ENCODE measurements around the gene MAPRE3. TPM values are rescaled to one million over a fixed set of nuclear protein-coding genes. Genes with fewer than 3 reads are reported as not detected.

Gene MAPRE3
- total and polyA plus RNA-seq, 8 donors, result 4.7 to 56.8 (median 10.1) TPM

DNA sequence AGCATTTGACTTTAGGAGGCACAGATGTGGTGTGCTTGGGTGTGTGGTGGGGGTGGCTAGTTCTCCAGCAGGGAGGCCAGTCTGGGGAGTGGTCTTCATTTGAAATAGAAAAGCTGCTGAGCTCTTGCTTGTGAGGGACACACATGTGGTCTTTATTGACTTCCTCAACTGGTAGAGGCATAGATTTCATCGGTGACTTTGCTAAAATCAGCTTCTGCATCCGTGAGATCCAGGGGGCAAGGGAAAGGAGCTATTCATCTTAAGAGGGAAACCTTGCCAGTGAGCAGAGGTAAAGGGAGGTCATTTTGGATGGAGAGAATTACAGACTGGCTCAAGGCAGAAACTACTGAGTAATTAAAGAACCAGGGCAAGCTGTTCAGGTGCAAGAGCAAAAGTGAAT is 4.7 kb downstream of the MAPRE3 start:
- Histone ChIP-seq H3K9me3 (no peaks in the 10 kb centered on the region), H3K36me3 (no peaks in the 10 kb centered on the region), H3K4me1 (peaks cover 0 to 26% (median 5%) of the 10 kb centered on the region in 3 donors), H3K27ac (no peak overlapping the region), H3K27me3 (no peaks in the 10 kb centered on the region), H3K4me3 (no peak overlapping the region)
- TF ChIP-seq, protein P1, sequence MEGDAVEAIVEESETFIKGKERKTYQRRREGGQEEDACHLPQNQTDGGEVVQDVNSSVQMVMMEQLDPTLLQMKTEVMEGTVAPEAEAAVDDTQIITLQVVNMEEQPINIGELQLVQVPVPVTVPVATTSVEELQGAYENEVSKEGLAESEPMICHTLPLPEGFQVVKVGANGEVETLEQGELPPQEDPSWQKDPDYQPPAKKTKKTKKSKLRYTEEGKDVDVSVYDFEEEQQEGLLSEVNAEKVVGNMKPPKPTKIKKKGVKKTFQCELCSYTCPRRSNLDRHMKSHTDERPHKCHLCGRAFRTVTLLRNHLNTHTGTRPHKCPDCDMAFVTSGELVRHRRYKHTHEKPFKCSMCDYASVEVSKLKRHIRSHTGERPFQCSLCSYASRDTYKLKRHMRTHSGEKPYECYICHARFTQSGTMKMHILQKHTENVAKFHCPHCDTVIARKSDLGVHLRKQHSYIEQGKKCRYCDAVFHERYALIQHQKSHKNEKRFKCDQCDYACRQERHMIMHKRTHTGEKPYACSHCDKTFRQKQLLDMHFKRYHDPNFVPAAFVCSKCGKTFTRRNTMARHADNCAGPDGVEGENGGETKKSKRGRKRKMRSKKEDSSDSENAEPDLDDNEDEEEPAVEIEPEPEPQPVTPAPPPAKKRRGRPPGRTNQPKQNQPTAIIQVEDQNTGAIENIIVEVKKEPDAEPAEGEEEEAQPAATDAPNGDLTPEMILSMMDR (IDR thresholded peaks at IDR 0.05), result no peak
- intact Hi-C loops (cut with DNase I), result no loop called here
- no peak for DNase-seq
- 72 to 81% methylated on average over 2 of the region's 2 CpGs for WGBS, 2 donors
- ATAC-seq, result no peak
- FAIRE-seq, result no peak

- Histone ChIP-seq H3K4me3 (no peak overlapping the region), H3K27ac (no peak overlapping the region), H3K27me3 (no peaks in the 10 kb centered on the region), H3K36me3 (no peaks in the 10 kb centered on the region), H3K9me3 (no peaks in the 10 kb centered on the region), H3K4me1 (peaks cover 0 to 26% (median 5%) of the 10 kb centered on the region in 3 donors)
- FAIRE-seq (no peak), ATAC-seq (no peak), DNase-seq (no peak)
- TF ChIP-seq, protein P1 (IDR thresholded peaks at IDR 0.05), result no peak
- whole genome bisulfite sequencing, 2 donors, result 80 to 85% methylated on average over 1 of the region's 1 CpG
- intact Hi-C loops (cut with DNase I), result no loop called here
Observed at GRCh38 chr2:26975656-26976055, 5.2 kb downstream of the MAPRE3 start.

- TF ChIP-seq, protein P1 (IDR thresholded peaks at IDR 0.05), result no peak
- Histone ChIP-seq H3K36me3 (no peaks in the 10 kb centered on the region), H3K27me3 (no peaks in the 10 kb centered on the region), H3K9me3 (no peaks in the 10 kb centered on the region), H3K4me3 (no peak overlapping the region), H3K27ac (no peak overlapping the region), H3K4me1 (peaks cover 0 to 24% (median 5%) of the 10 kb centered on the region in 3 donors)
- FAIRE-seq (no peak), ATAC-seq (no peak), DNase-seq (no peak)
- 79 to 88% methylated on average over 5 of the region's 5 CpGs for WGBS, 2 donors
- intact Hi-C loops (cut with DNase I), result no loop called here
Observed at GRCh38 chr2:26976237-26976636, 5.8 kb downstream of the MAPRE3 start.

DNA sequence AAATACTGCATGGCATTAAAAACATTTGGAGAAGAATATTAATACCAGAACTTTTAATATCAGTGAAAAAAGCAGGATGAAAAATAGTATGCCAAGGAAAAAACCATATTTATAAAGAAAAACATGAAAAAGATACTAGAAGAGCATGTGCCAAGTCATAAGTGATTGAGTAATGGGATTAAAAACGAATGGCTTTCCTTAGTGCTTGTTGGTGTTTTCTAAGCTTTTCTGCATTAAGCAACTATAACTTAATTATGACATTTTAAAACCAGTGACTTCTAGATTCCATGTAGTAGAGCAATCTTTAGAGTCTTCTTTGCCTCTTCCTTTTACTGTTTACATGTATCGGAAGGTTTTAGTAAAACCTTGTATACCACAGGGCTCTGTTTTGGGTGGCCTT is 6.6 kb downstream of the MAPRE3 start:
- WGBS, 2 donors, result 80 to 87% methylated on average over 2 of the region's 2 CpGs
- no peak for ATAC-seq
- TF ChIP-seq, protein P1 (IDR thresholded peaks at IDR 0.05), result no peak
- H3K9me3 ChIP-seq, result no peaks in the 10 kb centered on the region
- no peaks in the 10 kb centered on the region for H3K27me3 ChIP-seq
- H3K36me3 ChIP-seq, result no peaks in the 10 kb centered on the region
- no peak for FAIRE-seq
- intact Hi-C loops (cut with DNase I), result no loop called here
- peaks cover 3 to 21% (median 3%) of the 10 kb centered on the region in 3 donors for H3K4me1 ChIP-seq
- no peak overlapping the region for H3K4me3 ChIP-seq
- DNase-seq, result no peak
- no peak overlapping the region for H3K27ac ChIP-seq

- Histone ChIP-seq H3K9me3 (no peaks in the 10 kb centered on the region), H3K27ac (peak overlapping the region in 1 of 4 donors; percentile 52), H3K4me3 (no peak overlapping the region), H3K27me3 (no peaks in the 10 kb centered on the region), H3K4me1 (peaks cover 6 to 25% (median 8%) of the 10 kb centered on the region in 3 donors), H3K36me3 (no peaks in the 10 kb centered on the region)
- intact Hi-C loops (cut with DNase I), result no loop called here
- DNase-seq, result peak; percentile 76 to 91 (median 84)
- ATAC-seq, result peak; percentile 61 to 77 (median 75)
- TF ChIP-seq, protein P1 (IDR thresholded peaks at IDR 0.05), result no peak
- 10 to 11% methylated on average over 4 of the region's 4 CpGs for WGBS, 2 donors
- no peak for FAIRE-seq
Observed at GRCh38 chr2:26978061-26978596, 7.7 kb downstream of the MAPRE3 start.
